Lower leg skin (tissue), 4 donors: ENCODE results near the gene FAM13B. TPM values are rescaled to one million over a fixed set of nuclear protein-coding genes. Genes with fewer than 3 reads are reported as not detected.

Experiments
- DNase-seq, 2 donors: peaks; one replicate each; pipeline ENCODE4 v3.0.0-alpha.2; 2019; ENCODE audit warnings: low spot score in 2 of 2
- H3K4me3 ChIP-seq: fragments of 200-600 bp; sonication (generic); 2 replicates; pipeline ENCODE4 v1.5.1; 2017; ENCODE audit warnings: mild to moderate bottlenecking, low read depth; ENCODE audit not compliant: poor library complexity, severe bottlenecking
- CTCF ChIP-seq, 3 donors: fragments of 450-650 bp; IDR thresholded peaks; one replicate each; pipeline ENCODE4 v1.5.1; 2016; ENCODE audit warnings: antibody characterized with exemption in 3 of 3, mild to moderate bottlenecking in 3 of 3, moderate library complexity in 2 of 3
- POLR2A ChIP-seq, 2 donors: fragments of 450-650 bp; IDR thresholded peaks; one replicate each; pipeline ENCODE4 v1.6.1; 2016 to 2017; ENCODE audit warnings: antibody characterized with exemption in 2 of 2, mild to moderate bottlenecking in 1 of 2, moderate library complexity in 1 of 2
- WGBS, 2 donors: methylation state at CpG; one replicate each; pipeline ENCODE4 v1.1.5; 2018; 5-methylcytosine and 5-hydroxymethylcytosine counted together
- intact Hi-C: fragments of 100-400 bp; cut with DNase I; formaldehyde crosslinking; loops from one replicate; pipeline ENCODE4 v1.15.0; 2023; ENCODE audit warnings: low total_unique reads
- total RNA-seq, 4 donors: library from RNA; depleted of rRNA; stranded (reverse); fragments of >200 nt; gene quantifications; one replicate each; pipeline ENCODE4 v1.1.0, GENCODE V29; 2016

FAM13B gene
- total RNA-seq, 4 donors from 2014 or later: 17.9 to 25.6 (median 21.4) TPM

GRCh38 chr5:137899493-137899892 is 133.4 kb downstream of the FAM13B start:
- intact Hi-C loops: no loop called here
- 89 to 93% methylated on average over 3 of the region's 3 CpGs for WGBS, 2 donors
- no peak for DNase-seq

GRCh38 chr5:137896560-137896959 is 136.3 kb downstream of the FAM13B start:
- DNase-seq: no peak
- intact Hi-C loops: no loop called here
- 88 to 89% methylated on average over 3 of the region's 3 CpGs for WGBS, 2 donors
- TF ChIP-seq POLR2A (IDR thresholded peaks at IDR 0.05) (no peak), CTCF (IDR thresholded peaks at IDR 0.05) (no peak)
- no peak overlapping the region for H3K4me3 ChIP-seq

More at GRCh38 chr5:137899493-137899892, 133.4 kb downstream of the FAM13B start:
- TF ChIP-seq POLR2A (IDR thresholded peaks at IDR 0.05): no peak
- H3K4me3 ChIP-seq: no peak overlapping the region

- no peak for DNase-seq
- intact Hi-C loops: no loop called here
- H3K4me3 ChIP-seq: no peak overlapping the region
- TF ChIP-seq CTCF (IDR thresholded peaks at IDR 0.05) (no peak), POLR2A (IDR thresholded peaks at IDR 0.05) (no peak)
Observed at GRCh38 chr5:137894586-137894985, 138.3 kb downstream of the FAM13B start.

GRCh38 chr5:137891849-137892248 is 141.0 kb downstream of the FAM13B start:
- 90 to 91% methylated on average over 3 of the region's 3 CpGs for WGBS, 2 donors
- no peak for DNase-seq
- H3K4me3 ChIP-seq: no peak overlapping the region
- intact Hi-C loops: no loop called here
- no peak for TF ChIP-seq POLR2A (IDR thresholded peaks at IDR 0.05)
- TF ChIP-seq CTCF (IDR thresholded peaks at IDR 0.05): no peak

- no peak overlapping the region for H3K4me3 ChIP-seq
- TF ChIP-seq CTCF (IDR thresholded peaks at IDR 0.05) (no peak), POLR2A (IDR thresholded peaks at IDR 0.05) (no peak)
- 86 to 89% methylated on average over 1 of the region's 1 CpG for WGBS, 2 donors
- no peak for DNase-seq
- intact Hi-C loops: no loop called here
Observed at GRCh38 chr5:137890845-137891244, 142.0 kb downstream of the FAM13B start.

GRCh38 chr5:137888863-137889759 is 143.8 kb downstream of the FAM13B start, which contains the start of gene PKD2L2:
Gene PKD2L2, plus strand, starts transcription at chr5:137889457. Its CDS starts 35 bp downstream, at chr5:137889492.
- DNase-seq: peak; percentile 57 to 92
- intact Hi-C loops: no loop called here
- TF ChIP-seq CTCF (IDR thresholded peaks at IDR 0.05) (no peak), POLR2A (IDR thresholded peaks at IDR 0.05) (no peak)
- peak within 1 kb of the TSS; percentile 11 for H3K4me3 ChIP-seq
- 16 to 26% methylated on average over 36 to 59 of the region's 59 CpGs for WGBS, 2 donors
